Choroid plexus epithelial cell (primary cell): ENCODE measurements around the gene RBM33.

ENCODE experiments used
- DNase-seq: peaks from one replicate; pipeline ENCODE4 v3.0.0-alpha.2; 2010; ENCODE audit warnings: low read depth
- H3K4me3 ChIP-seq: 2 replicates; pipeline ENCODE4 v1.5.1; 2011; ENCODE audit warnings: low read depth, mild to moderate bottlenecking, control low read depth, low read length, moderate library complexity
- CTCF ChIP-seq: conservative IDR thresholded peaks from 2 replicates; pipeline ENCODE4 v1.5.1; 2011; ENCODE audit warnings: low read depth, mild to moderate bottlenecking, control low read depth, inconsistent platforms, low read length, moderate library complexity

The RBM33 gene

GRCh38 chr7:155702616-155703015, 58.2 kb downstream of the RBM33 start:
- no peak overlapping the region for H3K4me3 ChIP-seq
- no peak for TF ChIP-seq CTCF
- peak; percentile 15 for DNase-seq

GRCh38 chr7:155705623-155706360, 61.3 kb downstream of the RBM33 start:
- DNase-seq, result no peak
- H3K4me3 ChIP-seq, result no peak overlapping the region
- no peak for TF ChIP-seq CTCF

- no peak overlapping the region for H3K4me3 ChIP-seq
- DNase-seq, result no peak
- TF ChIP-seq CTCF, result no peak
Measured at GRCh38 chr7:155706376-155706775, 61.9 kb downstream of the RBM33 start.

- no peak overlapping the region for H3K4me3 ChIP-seq
- no peak for TF ChIP-seq CTCF
Measured at GRCh38 chr7:155709453-155709852, 65.0 kb downstream of the RBM33 start.

GRCh38 chr7:155710031-155710430, 65.6 kb downstream of the RBM33 start:
- no peak for DNase-seq
- TF ChIP-seq CTCF, result no peak
- H3K4me3 ChIP-seq, result no peak overlapping the region

More at GRCh38 chr7:155709453-155709852, 65.0 kb downstream of the RBM33 start:
- no peak for DNase-seq

- no peak for DNase-seq
- TF ChIP-seq CTCF, result no peak
- H3K4me3 ChIP-seq, result no peak overlapping the region
Measured at GRCh38 chr7:155710530-155710929, 66.1 kb downstream of the RBM33 start.

GRCh38 chr7:155711081-155711480, 66.6 kb downstream of the RBM33 start:
- no peak for TF ChIP-seq CTCF
- H3K4me3 ChIP-seq, result no peak overlapping the region
- DNase-seq, result no peak
